Measurements from ENCODE around the gene ITIH4.

ITIH4 gene

GRCh38 chr3:52847726-52848125, 17.3 kb upstream of the ITIH4 start:
- no peak for DNase-seq

DNA sequence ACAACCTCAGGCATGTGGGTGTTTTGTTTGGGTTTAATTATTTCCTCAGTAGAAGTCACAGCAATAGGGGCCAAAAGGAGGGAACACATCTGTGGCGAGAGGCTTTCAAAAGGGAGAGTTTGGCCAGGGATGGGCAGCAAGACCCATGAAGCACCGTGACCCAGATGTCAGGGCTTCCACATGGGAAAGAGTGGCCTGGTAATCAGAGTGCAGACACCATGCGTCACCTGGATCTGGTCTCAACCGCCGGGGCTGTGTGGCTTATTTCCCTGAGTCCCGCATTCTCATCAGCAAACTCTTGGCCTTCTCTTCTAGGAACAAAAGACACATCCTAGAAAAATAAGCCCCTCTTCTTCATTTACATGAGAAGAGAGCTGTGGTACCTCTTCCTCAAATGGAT, 16.8 kb upstream of the ITIH4 start:
- DNase-seq: no peak

- DNase-seq: peak; percentile 20
These were observed 16.0 kb upstream of the ITIH4 start for GRCh38 chr3:52846432-52846965.

GRCh38 chr3:52845691-52846431, 15.4 kb upstream of the ITIH4 start:
- no peak for DNase-seq

- DNase-seq: no peak
These were observed 14.7 kb upstream of the ITIH4 start for GRCh38 chr3:52845157-52845556.

DNA sequence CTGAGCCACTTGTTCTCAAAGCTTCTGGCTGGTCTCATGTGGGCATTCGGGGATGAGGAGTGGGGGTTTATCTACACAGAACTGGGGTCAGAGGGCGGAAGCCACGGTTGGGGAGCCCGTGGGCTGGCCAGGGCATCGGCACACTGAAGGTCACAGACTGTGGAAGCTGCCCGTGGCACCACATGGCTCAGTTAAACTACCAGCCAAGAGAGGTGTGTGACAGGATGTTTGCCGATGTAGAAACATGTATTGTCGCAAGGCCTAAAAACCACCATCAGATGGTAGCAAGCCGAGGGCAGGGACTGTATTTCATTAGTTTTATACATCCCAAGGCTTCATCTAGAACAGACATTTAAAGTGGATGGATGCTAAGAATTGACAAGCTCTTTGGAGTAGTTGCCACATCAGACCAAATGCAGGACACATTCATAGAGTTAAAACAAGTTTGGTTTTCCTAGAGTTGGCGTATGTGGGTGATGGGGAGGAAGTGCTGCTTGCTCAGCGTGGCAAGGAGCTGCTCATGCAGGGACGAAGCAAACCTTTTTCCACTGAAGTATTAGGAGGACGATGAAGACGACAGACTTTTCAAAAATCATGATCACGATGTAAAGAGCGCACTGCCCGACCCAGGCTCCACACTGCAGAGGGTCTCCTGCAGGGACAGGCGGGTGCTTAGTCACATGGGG, 14.0 kb upstream of the ITIH4 start:
- DNase-seq: no peak

GRCh38 chr3:52843881-52844280, 13.4 kb upstream of the ITIH4 start:
- no peak for DNase-seq

DNA sequence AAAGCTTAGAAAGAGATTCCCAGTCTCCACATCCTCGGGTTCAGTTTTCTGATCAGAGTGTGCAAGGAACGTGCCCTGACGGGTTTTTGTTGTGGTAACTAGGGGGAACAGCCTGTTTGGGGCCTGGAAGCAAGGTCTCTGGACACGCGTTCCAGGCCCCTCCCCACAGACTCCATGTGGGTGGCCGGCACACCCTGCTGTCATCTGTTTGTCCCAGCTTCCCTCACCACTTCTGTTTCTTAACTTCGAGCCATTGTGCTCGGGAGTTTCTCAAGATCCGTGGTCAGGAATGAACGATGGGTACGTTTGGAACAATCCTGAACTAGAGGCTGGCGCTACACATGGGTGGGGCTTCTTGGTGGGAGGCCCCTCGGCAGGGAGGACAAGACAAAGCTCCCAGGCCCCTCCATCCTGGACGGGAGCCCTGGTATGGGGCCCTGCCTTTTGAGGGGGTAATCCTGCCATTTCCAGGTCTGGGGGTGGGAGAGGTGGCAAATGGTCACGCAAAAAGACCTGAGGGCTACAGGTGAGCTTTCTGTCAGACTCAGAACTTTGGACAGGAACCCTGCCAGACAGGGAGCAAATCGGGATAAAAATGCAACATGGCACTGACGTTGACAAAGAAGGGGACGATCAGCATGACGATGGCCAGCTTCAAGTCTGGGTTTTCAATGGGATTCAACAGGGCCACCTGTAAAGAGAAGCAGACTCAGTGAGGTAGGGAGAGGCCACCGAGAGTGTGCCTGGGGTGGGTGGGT, 12.8 kb upstream of the ITIH4 start:
- DNase-seq: no peak

DNA sequence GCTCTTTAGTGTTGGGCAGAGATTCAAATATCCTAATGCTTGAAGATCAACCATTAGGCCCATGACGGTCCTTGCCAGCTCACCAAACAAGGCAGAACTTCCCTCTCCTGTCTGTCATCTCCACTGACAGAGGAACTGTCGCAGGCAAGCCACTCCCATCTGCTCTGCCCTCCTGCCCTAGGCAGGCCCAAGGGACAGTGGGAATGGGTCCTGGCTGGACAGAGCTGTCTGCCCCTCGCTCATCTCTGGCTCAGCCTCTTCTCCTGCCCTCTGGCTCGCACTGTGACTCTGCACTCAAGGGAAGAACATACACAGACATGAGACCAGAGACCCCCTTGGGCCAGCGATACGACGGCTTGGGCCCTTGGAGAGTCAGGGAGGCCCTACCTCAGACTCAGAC, 12.0 kb upstream of the ITIH4 start:
- DNase-seq: no peak

GRCh38 chr3:52841981-52842340, 11.5 kb upstream of the ITIH4 start:
- no peak for DNase-seq

GRCh38 chr3:52841211-52841980, 10.9 kb upstream of the ITIH4 start:
- DNase-seq: no peak

GRCh38 chr3:52839892-52840545, 9.5 kb upstream of the ITIH4 start:
- DNase-seq: no peak

DNA sequence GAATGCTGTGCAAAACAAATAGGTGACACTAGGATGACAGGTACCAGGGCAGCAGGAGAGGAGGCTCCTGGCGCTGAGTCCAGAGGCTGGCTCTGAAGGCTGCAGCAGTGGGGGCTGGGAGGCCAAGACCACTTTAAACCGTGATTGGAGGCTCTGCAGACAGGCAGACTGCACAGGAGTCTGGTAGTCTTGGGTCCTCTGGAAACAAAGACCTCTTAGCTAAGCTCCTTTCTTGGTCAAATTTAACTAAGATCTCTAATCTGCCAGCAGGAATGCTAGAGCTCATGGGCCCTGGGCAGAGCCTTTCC, 8.8 kb upstream of the ITIH4 start:
- DNase-seq: no peak

- DNase-seq: no peak
These were observed 8.2 kb upstream of the ITIH4 start for GRCh38 chr3:52838561-52839267.

GRCh38 chr3:52836986-52837385, 6.5 kb upstream of the ITIH4 start:
- no peak for DNase-seq

GRCh38 chr3:52836471-52836845, 6.0 kb upstream of the ITIH4 start:
- no peak for DNase-seq

DNA sequence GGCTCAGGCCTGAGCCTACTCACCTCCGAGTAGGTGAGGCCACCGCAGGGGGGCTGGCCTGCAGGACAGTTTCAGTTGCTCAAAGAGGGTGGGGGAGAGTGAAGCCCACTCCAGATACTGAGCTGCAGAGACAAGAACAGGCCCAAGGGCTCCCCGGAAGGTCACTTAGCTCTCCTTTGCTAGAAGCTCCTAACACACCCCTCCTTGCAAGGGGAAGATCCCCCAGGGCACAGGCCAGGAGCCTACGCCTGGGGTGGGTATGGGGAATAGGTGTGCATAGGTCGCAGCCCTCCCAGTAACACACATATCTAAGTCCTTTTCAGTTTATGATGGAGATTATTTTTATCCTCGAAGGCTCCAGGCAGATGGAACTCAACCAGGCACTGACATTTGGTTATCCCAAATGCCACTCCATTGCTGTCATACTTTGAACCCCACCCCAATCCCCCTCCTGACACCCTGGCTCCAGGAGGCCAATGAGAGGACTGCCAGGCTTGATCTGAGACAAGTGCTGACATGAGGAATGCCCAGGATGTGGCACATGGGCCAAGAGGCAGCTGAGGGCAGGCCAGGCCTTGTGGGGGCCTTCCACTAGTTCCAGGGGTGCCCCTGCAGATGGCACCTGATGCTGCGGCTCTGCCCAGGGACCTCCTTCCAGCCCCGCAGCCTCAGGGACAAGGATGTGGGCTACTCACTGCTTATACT, 5.4 kb upstream of the ITIH4 start:
- DNase-seq: no peak

DNA sequence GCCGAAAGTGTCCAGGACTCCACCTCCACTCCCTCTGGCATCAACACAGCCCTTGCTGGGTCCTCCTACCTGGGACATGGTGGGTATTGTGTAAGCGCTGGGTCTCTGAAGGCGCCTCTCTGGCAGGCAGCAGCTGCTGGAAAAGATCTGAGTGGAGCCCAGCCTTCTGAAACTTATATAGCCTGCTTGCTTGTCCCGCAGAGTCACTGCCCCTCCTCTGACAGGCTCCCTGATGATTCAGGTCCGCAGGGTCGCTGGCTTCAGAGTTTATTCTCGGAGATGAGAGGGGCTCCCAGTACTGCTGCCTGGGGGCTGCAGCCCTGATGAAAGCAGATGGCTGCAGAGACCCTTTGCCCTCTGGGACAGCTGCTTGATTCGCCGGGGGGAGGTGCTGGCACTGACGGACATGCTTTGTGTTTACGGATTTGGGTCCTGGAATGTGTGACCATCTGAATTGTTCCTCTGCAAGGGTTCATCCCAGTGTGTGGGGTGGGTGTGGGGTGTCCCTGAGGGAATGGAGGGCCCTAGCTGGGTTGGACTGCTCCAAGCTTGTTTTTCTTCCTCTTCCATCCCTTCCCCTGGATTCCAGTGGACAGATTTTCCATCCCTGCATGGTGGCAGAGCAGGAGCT, 4.5 kb upstream of the ITIH4 start, which contains the start of gene MUSTN1:
TSS of gene MUSTN1 (minus strand) at position 149 of the 631 bp plus-strand sequence. CDS start at position 78, 71 bp downstream.
- no peak for DNase-seq

DNA sequence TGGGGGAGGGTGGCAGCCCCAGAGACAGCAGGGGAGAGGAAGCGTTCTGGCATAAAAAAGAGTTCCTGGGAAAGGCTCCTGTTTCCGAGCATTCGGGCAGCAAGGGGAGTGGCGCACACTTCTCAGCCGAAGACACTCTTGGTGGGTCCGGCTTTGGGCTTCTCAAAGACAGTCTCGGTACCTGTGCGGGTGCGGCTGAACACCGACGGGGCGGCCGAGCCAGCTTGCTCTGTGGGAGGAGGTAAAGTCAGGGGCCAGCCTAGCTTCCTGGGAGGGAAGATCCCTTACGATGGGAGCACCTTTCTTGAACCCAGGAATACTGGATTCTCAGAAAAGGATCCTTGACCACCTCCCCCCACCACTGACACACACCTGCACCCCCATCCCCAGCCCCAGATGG, 2.7 kb upstream of the ITIH4 start:
- no peak for DNase-seq

DNA sequence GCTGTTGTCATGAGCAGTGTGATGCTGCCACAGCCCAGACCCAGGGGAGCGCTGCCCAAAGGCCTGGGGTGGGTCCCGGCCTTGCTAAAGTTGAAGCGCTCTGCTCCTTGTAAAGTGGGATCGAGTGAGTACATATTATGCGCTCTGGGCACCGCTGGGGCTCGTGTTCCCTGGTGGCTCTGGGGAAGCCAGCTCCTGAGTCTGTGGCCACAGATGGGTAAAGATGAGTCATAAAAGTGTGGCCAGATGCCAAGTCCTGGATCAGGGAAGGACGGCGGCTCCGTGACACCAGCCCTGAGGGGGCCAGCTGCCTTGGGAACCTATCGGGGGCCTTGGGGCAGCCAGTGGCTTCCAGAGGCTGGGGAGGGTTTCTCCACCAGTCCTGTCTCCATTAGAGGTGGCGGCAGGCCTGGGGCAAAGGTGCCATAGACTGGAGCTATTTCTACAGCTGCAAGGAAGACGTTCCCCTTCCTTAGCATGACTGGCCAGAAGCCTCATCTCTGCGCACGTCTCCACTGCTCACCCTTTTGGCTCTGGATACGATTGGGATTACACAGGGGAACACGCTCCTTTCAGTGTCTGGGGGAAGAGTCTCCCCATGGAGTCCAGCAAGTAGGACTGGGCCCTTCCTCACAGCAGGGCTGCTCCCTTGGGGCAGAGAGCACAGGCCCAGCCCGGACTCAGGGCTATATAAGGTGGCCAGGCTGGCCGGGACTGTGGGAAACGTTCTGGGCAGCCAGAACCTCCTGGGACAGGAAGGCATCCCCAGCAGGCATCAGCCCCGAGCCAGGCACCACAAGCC, 1.2 kb upstream of the ITIH4 start:
- peak; percentile 14 for DNase-seq
